HEK293 (cell line): ENCODE data around the gene SUSD3.

Source experiments
- CTCF ChIA-PET: fragments of 350-600 bp; formaldehyde crosslinking; extraction: SDS; loops from one replicate; lab custom pipeline; 2021; ENCODE audit warnings: antibody characterized with exemption; lab: Yijun Ruan, JAX
- POLR2A ChIA-PET: fragments of 300-600 bp; formaldehyde crosslinking; extraction: SDS; loops from one replicate; lab custom pipeline; 2020; ENCODE audit warnings: antibody characterized with exemption, inconsistent platforms; lab: Yijun Ruan, JAX
- H3K27ac ChIP-seq: fragments of 200-500 bp; sonication (Bioruptor generic); 2 replicates; pipeline ENCODE4 v1.5.1; 2014; ENCODE audit warnings: low read depth, low read length, control low read depth, inconsistent platforms; ENCODE audit errors: extremely low read depth
- H3K36me3 ChIP-seq, 2 experiments: fragments of 200-500 bp in 1 of 2; sonication (Bioruptor generic) in 1 of 2; 1 replicate in 1 of 2; 2 replicates in 1 of 2; pipeline ENCODE4 v1.5.1; 2014 to 2017; ENCODE audit warnings: inconsistent platforms in 2 of 2, low read length in 2 of 2; ENCODE audit not compliant: control insufficient read depth in 2 of 2, insufficient read depth in 1 of 2
- H3K4me1 ChIP-seq: fragments of 200-500 bp; sonication (Bioruptor generic); 2 replicates; pipeline ENCODE4 v1.5.1; 2014; ENCODE audit warnings: mild to moderate bottlenecking, low read length, inconsistent platforms; ENCODE audit not compliant: control insufficient read depth, insufficient read depth
- H3K4me3 ChIP-seq: 2 replicates; pipeline ENCODE4 v1.5.1; 2011; ENCODE audit warnings: low read depth, mild to moderate bottlenecking, control low read depth, low read length, moderate library complexity
- H3K9me3 ChIP-seq: fragments of 200-500 bp; sonication (Bioruptor generic); 2 replicates; pipeline ENCODE4 v1.5.1; 2014; ENCODE audit warnings: low read depth, low read length, inconsistent platforms; ENCODE audit not compliant: control insufficient read depth, insufficient read depth
- BCL11B ChIP-seq: fragments of 450-650 bp; formaldehyde crosslinking; IDR thresholded peaks from 2 replicates; pipeline ENCODE4 v1.5.1; 2016; ENCODE audit warnings: low read depth, missing biosample characterization, missing genetic modification characterization
- HOXD13 ChIP-seq: sonication (generic); formaldehyde crosslinking; IDR thresholded peaks from 2 replicates; pipeline ENCODE4 v1.8.0; 2022; ENCODE audit warnings: missing genetic modification reagents, borderline replicate concordance
- PBX3 ChIP-seq: sonication (generic); formaldehyde crosslinking; IDR thresholded peaks from 2 replicates; pipeline ENCODE4 v1.8.1; 2022; ENCODE audit warnings: mild to moderate bottlenecking, moderate library complexity, missing genetic modification reagents
- TCF7L2 ChIP-seq: IDR thresholded peaks from 2 replicates; pipeline ENCODE4 v1.6.1; 2011; ENCODE audit warnings: low read depth, mild to moderate bottlenecking, inconsistent platforms, low read length, moderate library complexity, borderline replicate concordance
- ZBTB7A ChIP-seq: fragments of 450-650 bp; formaldehyde crosslinking; IDR thresholded peaks from 2 replicates; pipeline ENCODE4 v1.5.1; 2016; ENCODE audit warnings: low read depth, missing biosample characterization, missing genetic modification characterization
- ZFP3 ChIP-seq: fragments of 450-650 bp; formaldehyde crosslinking; IDR thresholded peaks from 2 replicates; pipeline ENCODE4 v1.5.1; 2016; ENCODE audit warnings: low read depth, missing biosample characterization, missing genetic modification characterization
- ZNF114 ChIP-seq: fragments of 450-650 bp; formaldehyde crosslinking; IDR thresholded peaks from 2 replicates; pipeline ENCODE4 v1.5.0; 2017; ENCODE audit warnings: missing biosample characterization, missing genetic modification characterization
- ZNF184 ChIP-seq: fragments of 450-650 bp; IDR thresholded peaks from 2 replicates; pipeline ENCODE4 v1.5.1; 2018; ENCODE audit warnings: missing biosample characterization, mild to moderate bottlenecking, missing genetic modification characterization
- ZNF202 ChIP-seq: fragments of 450-650 bp; formaldehyde crosslinking; IDR thresholded peaks from 2 replicates; pipeline ENCODE4 v1.5.1; 2016; ENCODE audit warnings: missing biosample characterization, missing genetic modification characterization, borderline replicate concordance
- ZNF549 ChIP-seq: fragments of 450-650 bp; IDR thresholded peaks from 2 replicates; pipeline ENCODE4 v1.5.1; 2018; ENCODE audit warnings: missing biosample characterization, missing genetic modification characterization, mild to moderate bottlenecking, inconsistent platforms, moderate library complexity
- ZNF560 ChIP-seq: fragments of 450-650 bp; formaldehyde crosslinking; IDR thresholded peaks from 2 replicates; pipeline ENCODE4 v1.5.1; 2017; ENCODE audit warnings: missing biosample characterization, missing genetic modification characterization, borderline replicate concordance
- ZNF561 ChIP-seq: fragments of 450-650 bp; IDR thresholded peaks from 2 replicates; pipeline ENCODE4 v1.5.1; 2018; ENCODE audit warnings: missing biosample characterization, missing genetic modification characterization, borderline replicate concordance
- ZNF654 ChIP-seq: fragments of 450-650 bp; formaldehyde crosslinking; IDR thresholded peaks from 2 replicates; pipeline ENCODE4 v1.5.1; 2016; ENCODE audit warnings: low read depth, missing biosample characterization, missing genetic modification characterization
- ZNF768 ChIP-seq: fragments of 450-650 bp; formaldehyde crosslinking; IDR thresholded peaks from 2 replicates; pipeline ENCODE4 v1.5.1; 2018; ENCODE audit warnings: missing biosample characterization, mild to moderate bottlenecking, missing genetic modification characterization
- TF ChIP-seq, protein P1 (sequence below): fragments of 450-650 bp; formaldehyde crosslinking; IDR thresholded peaks from 2 replicates; pipeline ENCODE4 v1.5.1; 2016; ENCODE audit warnings: missing biosample characterization, missing genetic modification characterization, borderline replicate concordance
- TF ChIP-seq, protein P2 (sequence below): fragments of 450-650 bp; formaldehyde crosslinking; IDR thresholded peaks from 2 replicates; pipeline ENCODE4 v1.5.1; 2016; ENCODE audit warnings: missing biosample characterization, missing genetic modification characterization
- TF ChIP-seq, protein P3 (sequence below): fragments of 450-650 bp; formaldehyde crosslinking; IDR thresholded peaks from 2 replicates; pipeline ENCODE4 v1.5.1; 2016; ENCODE audit warnings: missing biosample characterization, missing genetic modification characterization

Gene SUSD3

DNA sequence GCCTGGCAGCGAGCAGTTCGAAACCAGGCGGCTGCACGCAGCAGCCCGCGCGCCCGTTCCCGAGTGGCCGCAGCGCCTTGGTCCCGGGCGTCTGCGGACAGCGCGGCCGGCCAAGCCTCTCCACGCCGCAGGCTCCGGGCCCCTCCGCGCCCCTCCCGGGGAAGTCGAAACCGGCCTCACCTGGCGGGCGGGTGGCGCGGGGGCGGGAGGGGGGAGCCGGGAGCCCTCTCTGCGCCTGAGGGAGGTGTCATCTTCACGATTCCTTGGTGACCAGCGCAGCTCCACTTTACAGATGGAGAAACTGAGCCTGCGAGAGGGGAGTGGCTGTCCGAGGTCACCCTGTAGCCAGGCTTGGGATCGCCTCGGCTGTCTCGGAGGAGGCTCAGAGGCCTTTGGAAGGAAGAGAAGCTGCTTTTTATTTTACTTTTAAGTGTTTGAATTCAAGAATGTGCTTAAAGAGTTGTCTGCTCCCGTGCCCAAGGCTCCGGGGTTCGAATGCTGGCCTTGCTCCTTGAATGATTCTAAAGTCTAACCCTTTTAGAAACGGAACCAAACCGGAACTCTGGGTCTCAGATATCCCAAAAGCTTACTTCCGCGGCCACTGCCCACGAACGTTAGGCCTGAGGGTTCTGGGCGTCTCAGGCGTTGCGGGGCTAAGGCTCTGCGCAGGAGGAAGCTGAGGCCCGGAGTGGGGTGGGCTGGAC is 662 bp downstream of the SUSD3 start:
- no peaks in the 10 kb centered on the region for H3K9me3 ChIP-seq
- TF ChIP-seq, protein P1, sequence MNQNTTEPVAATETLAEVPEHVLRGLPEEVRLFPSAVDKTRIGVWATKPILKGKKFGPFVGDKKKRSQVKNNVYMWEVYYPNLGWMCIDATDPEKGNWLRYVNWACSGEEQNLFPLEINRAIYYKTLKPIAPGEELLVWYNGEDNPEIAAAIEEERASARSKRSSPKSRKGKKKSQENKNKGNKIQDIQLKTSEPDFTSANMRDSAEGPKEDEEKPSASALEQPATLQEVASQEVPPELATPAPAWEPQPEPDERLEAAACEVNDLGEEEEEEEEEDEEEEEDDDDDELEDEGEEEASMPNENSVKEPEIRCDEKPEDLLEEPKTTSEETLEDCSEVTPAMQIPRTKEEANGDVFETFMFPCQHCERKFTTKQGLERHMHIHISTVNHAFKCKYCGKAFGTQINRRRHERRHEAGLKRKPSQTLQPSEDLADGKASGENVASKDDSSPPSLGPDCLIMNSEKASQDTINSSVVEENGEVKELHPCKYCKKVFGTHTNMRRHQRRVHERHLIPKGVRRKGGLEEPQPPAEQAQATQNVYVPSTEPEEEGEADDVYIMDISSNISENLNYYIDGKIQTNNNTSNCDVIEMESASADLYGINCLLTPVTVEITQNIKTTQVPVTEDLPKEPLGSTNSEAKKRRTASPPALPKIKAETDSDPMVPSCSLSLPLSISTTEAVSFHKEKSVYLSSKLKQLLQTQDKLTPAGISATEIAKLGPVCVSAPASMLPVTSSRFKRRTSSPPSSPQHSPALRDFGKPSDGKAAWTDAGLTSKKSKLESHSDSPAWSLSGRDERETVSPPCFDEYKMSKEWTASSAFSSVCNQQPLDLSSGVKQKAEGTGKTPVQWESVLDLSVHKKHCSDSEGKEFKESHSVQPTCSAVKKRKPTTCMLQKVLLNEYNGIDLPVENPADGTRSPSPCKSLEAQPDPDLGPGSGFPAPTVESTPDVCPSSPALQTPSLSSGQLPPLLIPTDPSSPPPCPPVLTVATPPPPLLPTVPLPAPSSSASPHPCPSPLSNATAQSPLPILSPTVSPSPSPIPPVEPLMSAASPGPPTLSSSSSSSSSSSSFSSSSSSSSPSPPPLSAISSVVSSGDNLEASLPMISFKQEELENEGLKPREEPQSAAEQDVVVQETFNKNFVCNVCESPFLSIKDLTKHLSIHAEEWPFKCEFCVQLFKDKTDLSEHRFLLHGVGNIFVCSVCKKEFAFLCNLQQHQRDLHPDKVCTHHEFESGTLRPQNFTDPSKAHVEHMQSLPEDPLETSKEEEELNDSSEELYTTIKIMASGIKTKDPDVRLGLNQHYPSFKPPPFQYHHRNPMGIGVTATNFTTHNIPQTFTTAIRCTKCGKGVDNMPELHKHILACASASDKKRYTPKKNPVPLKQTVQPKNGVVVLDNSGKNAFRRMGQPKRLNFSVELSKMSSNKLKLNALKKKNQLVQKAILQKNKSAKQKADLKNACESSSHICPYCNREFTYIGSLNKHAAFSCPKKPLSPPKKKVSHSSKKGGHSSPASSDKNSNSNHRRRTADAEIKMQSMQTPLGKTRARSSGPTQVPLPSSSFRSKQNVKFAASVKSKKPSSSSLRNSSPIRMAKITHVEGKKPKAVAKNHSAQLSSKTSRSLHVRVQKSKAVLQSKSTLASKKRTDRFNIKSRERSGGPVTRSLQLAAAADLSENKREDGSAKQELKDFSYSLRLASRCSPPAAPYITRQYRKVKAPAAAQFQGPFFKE (tag by site-specific recombination) = no peak
- TF ChIP-seq ZNF768 (tag by site-specific recombination) = no peak
- TF ChIP-seq, protein P2, sequence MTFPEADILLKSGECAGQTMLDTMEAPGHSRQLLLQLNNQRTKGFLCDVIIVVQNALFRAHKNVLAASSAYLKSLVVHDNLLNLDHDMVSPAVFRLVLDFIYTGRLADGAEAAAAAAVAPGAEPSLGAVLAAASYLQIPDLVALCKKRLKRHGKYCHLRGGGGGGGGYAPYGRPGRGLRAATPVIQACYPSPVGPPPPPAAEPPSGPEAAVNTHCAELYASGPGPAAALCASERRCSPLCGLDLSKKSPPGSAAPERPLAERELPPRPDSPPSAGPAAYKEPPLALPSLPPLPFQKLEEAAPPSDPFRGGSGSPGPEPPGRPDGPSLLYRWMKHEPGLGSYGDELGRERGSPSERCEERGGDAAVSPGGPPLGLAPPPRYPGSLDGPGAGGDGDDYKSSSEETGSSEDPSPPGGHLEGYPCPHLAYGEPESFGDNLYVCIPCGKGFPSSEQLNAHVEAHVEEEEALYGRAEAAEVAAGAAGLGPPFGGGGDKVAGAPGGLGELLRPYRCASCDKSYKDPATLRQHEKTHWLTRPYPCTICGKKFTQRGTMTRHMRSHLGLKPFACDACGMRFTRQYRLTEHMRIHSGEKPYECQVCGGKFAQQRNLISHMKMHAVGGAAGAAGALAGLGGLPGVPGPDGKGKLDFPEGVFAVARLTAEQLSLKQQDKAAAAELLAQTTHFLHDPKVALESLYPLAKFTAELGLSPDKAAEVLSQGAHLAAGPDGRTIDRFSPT (tag by site-specific recombination) = no peak
- no peak for TF ChIP-seq PBX3
- no peak for TF ChIP-seq ZNF549
- TF ChIP-seq ZNF560 (tag by site-specific recombination) = no peak
- TF ChIP-seq ZBTB7A (tag by site-specific recombination) = no peak
- no peak for TF ChIP-seq ZNF654 (tag by site-specific recombination)
- TF ChIP-seq BCL11B = no peak
- no peak for TF ChIP-seq HOXD13 (CRISPR knock-in tag)
- TF ChIP-seq ZNF202 (tag by site-specific recombination) = no peak
- no peak for TF ChIP-seq ZNF184 (tag by site-specific recombination)
- no peak overlapping the region for H3K27ac ChIP-seq
- ChIA-PET CTCF (interaction anchor here (1.9 kb wide), 1 partner anchor 49 kb away, joined by 9 read pairs; no protein-coding TSS in a partner anchor), POLR2A (interaction anchor here (0.7 kb wide), 1 partner anchor 19 kb away, joined by 3 read pairs; no protein-coding TSS in a partner anchor)
- no peaks in the 10 kb centered on the region for H3K36me3 ChIP-seq
- H3K4me1 ChIP-seq = no peaks in the 10 kb centered on the region
- no peak overlapping the region for H3K4me3 ChIP-seq

GRCh38 chr9:93059715-93060578 is 1.4 kb downstream of the SUSD3 start:
- no peaks in the 10 kb centered on the region for H3K9me3 ChIP-seq
- H3K36me3 ChIP-seq = no peaks in the 10 kb centered on the region
- ChIA-PET CTCF (interaction anchor here (0.7 to 1.9 kb wide), 3 partner anchors 48 to 253 kb away, joined by 5 to 9 read pairs (median 6); no protein-coding TSS in a partner anchor), POLR2A (no interaction called here)
- H3K4me3 ChIP-seq = no peak overlapping the region
- H3K27ac ChIP-seq = no peak overlapping the region
- TF ChIP-seq ZNF561 (tag by site-specific recombination) (no peak), ZNF114 (tag by site-specific recombination) (no peak), TCF7L2 (no peak), ZFP3 (tag by site-specific recombination) (no peak)
- TF ChIP-seq, protein P2 (tag by site-specific recombination) = no peak
- TF ChIP-seq, protein P3, sequence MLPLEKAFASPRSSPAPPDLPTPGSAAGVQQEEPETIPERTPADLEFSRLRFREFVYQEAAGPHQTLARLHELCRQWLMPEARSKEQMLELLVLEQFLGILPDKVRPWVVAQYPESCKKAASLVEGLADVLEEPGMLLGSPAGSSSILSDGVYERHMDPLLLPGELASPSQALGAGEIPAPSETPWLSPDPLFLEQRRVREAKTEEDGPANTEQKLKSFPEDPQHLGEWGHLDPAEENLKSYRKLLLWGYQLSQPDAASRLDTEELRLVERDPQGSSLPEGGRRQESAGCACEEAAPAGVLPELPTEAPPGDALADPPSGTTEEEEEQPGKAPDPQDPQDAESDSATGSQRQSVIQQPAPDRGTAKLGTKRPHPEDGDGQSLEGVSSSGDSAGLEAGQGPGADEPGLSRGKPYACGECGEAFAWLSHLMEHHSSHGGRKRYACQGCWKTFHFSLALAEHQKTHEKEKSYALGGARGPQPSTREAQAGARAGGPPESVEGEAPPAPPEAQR (tag by site-specific recombination) = no peak
- H3K4me1 ChIP-seq = no peaks in the 10 kb centered on the region
